Stimulated activated naive CD8-positive, alpha-beta T cell treated with anti-CD3 and anti-CD28 coated beads, Interleukin-15, Interleukin-2, amounts not matched to agents 100 U/mL and 50 U/mL, for 24 hours (primary cell): ENCODE data around the gene SLC25A51.

ENCODE experiments used
- ATAC-seq: fragments of 150-1000 bp; cut with Tn5 transposase; one replicate; pipeline ENCODE4 v1.10.0; 2021
- DNase-seq: peaks from one replicate; pipeline ENCODE4 v3.0.0; 2021

SLC25A51 gene

GRCh38 chr9:37936965-37937364 is 33.0 kb upstream of the SLC25A51 start:
- ATAC-seq (no peak), DNase-seq (no peak)

- DNase-seq (no peak), ATAC-seq (no peak)
These were observed 32.4 kb upstream of the SLC25A51 start for GRCh38 chr9:37936376-37936775.

GRCh38 chr9:37935096-37935495 is 31.2 kb upstream of the SLC25A51 start:
- DNase-seq (no peak), ATAC-seq (no peak)

GRCh38 chr9:37931592-37931991 is 27.7 kb upstream of the SLC25A51 start:
- DNase-seq (no peak), ATAC-seq (no peak)

- no peak for DNase-seq
These were observed 25.5 kb upstream of the SLC25A51 start for GRCh38 chr9:37929441-37929895.

GRCh38 chr9:37928552-37929430 is 24.9 kb upstream of the SLC25A51 start:
- no peak for DNase-seq

More at GRCh38 chr9:37929441-37929895, 25.5 kb upstream of the SLC25A51 start:
- no peak for ATAC-seq

GRCh38 chr9:37927601-37928551 is 23.9 kb upstream of the SLC25A51 start:
- no peak for ATAC-seq
- DNase-seq = no peak

More at GRCh38 chr9:37928552-37929430, 24.9 kb upstream of the SLC25A51 start:
- ATAC-seq = no peak

GRCh38 chr9:37927132-37927531 is 23.2 kb upstream of the SLC25A51 start:
- DNase-seq = no peak
- ATAC-seq = no peak

GRCh38 chr9:37926737-37927118 is 22.8 kb upstream of the SLC25A51 start:
- DNase-seq (no peak), ATAC-seq (no peak)

- DNase-seq = no peak
- no peak for ATAC-seq
These were observed 22.1 kb upstream of the SLC25A51 start for GRCh38 chr9:37925786-37926736.

- DNase-seq = no peak
- no peak for ATAC-seq
These were observed 21.1 kb upstream of the SLC25A51 start for GRCh38 chr9:37925006-37925405.

GRCh38 chr9:37924538-37924937 is 20.6 kb upstream of the SLC25A51 start:
- DNase-seq (no peak), ATAC-seq (no peak)

GRCh38 chr9:37923796-37924427 is 20.0 kb upstream of the SLC25A51 start:
- DNase-seq = no peak
- no peak for ATAC-seq

GRCh38 chr9:37923118-37923795 is 19.3 kb upstream of the SLC25A51 start:
- no peak for DNase-seq
- ATAC-seq = no peak

GRCh38 chr9:37922363-37923117 is 18.6 kb upstream of the SLC25A51 start:
- ATAC-seq (no peak), DNase-seq (no peak)

- ATAC-seq (no peak), DNase-seq (no peak)
These were observed 17.8 kb upstream of the SLC25A51 start for GRCh38 chr9:37921546-37922300.

- ATAC-seq (no peak), DNase-seq (no peak)
These were observed 17.2 kb upstream of the SLC25A51 start for GRCh38 chr9:37921168-37921510.

- no peak for ATAC-seq
- DNase-seq = peak; percentile 12
These were observed 16.7 kb upstream of the SLC25A51 start for GRCh38 chr9:37920471-37921167.

GRCh38 chr9:37919956-37920335 is 16.0 kb upstream of the SLC25A51 start:
- DNase-seq (no peak), ATAC-seq (no peak)
